NCI-H1048 (cell line): Measurements from ENCODE around the gene NFAM1.

Experiments
- DNase-seq: peaks from one replicate; lab custom pipeline; 2025; lab: John Stamatoyannopoulos, UW

Gene NFAM1

GRCh38 chr22:42383287-42383686, 48.9 kb downstream of the NFAM1 start:
- no peak for DNase-seq

GRCh38 chr22:42380769-42381551, 51.2 kb downstream of the NFAM1 start:
- DNase-seq, result no peak

DNA sequence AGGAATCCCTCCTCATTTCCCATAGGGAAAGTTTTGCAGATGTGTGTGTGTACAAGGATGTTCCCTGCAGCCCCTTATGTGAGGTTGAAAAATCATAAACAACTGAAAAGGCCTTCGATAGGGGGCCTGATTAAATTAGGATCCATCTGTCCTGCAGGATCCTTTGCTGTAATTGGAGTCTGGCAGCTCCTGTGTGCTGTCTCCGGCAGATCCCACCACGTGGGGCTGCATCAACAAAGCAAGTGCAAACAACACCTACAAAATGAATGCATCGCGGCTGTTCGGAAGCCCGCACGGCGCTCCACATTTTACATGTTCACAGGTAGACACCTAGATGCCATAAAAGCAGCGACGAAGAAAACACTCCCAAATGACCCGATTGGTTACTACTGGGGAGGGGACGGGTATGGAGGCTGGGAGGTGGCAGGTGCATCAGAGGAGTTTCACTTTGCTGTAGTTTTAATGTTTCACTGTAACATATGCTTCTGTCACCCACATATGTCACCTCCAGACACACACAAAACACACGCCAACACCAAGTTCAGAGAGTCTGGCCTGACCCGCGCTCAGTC, 52.2 kb downstream of the NFAM1 start:
- no peak for DNase-seq

DNA sequence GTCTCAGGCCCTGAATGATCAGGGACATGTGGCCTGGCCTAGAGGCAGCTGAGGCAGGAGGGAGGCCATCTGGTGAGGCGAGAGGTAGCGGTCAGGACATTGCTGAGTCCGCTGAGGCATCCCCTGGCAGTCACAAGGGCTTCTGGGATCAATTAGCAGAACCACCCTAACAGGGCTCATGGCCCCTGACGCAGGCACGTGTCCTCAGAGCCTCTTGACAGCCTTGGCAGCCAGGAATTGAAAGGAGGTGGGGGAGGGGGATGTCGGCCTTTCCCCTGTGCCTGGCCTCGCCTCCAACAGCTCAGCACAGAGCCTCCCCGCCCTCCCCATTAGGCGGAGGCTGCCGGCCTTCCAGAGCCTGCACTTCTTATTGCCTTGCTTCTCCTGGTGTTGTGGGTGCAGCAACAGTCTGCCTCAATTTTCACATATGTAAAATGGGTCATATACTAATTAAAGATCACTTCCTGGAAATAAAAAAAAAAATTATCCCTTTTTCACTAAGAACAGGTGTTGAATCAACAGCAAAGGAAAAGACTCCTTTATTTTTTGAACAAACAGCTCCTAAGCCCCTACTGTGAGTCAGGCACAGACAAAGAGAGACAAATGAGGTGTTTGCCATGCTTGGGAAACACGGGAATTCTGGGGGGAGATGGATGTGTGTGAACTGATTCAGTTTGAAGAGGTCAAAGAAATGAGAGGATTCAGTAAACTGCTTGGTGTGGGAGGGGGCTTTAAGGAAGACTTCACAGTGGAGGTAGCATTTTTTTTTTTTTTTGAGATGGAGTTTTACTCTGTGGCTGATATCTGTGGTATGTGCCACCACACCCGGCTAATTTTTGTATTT, 55.3 kb downstream of the NFAM1 start:
- no peak for DNase-seq

DNA sequence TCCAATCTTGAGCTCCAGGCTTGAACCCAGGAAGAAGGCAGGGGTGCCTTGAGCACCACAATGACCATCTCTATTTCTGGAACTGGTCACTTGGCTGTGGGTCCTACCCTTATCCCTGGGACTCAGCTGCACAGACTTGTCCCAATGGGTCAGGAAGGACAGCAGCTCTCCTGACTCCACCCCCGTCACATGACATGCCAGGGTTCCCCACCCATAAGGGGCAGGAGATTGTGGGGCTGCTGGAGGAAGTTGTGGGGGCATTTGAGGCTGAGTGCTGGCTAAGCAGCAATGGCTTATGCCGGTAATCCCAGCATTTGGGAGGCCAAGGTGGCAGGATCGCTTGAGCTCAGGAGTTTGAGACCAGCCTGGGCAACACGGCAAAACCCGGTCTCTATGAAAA, 56.2 kb downstream of the NFAM1 start:
- DNase-seq, result no peak

DNA sequence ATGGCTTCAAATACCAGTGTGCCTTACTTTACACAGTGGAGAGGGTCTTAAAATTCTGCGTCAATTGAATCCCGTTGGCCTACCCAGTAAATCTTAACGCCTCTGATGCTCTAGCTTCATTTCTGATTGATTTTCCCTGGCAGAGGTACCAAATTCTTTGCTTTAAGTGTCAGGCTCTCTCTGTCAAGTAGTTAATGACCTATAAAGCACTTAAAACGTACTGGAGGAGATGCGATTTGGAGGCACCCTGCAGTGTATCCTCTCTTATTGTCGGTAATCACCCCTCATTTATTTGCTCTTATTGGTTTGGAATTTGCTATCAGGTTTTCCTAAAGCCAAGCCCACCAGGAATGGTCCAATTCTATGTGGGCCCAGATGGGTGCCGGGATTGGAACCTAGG, 59.2 kb downstream of the NFAM1 start:
- DNase-seq, result no peak

- DNase-seq, result no peak
These were observed 60.7 kb downstream of the NFAM1 start for GRCh38 chr22:42371501-42371900.

DNA sequence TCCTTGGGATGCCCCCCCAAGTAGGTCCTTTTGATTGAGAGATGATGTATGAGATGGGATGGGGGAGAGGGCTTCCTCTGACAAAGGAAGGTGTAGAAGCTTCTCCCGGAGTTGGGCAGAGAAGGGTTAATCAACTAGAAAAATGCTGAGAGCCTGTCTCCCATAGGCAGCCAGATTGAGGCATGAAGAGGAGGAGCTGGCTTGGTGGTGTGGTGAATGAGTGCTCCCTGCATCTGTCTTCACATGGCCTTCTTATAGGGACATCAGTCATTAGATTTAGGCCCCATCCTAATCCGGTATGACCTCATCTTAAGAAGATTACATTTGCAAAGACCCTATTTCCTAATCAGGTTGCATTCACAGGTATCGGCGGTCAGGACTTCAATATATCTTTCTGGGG, 61.1 kb downstream of the NFAM1 start:
- no peak for DNase-seq

DNA sequence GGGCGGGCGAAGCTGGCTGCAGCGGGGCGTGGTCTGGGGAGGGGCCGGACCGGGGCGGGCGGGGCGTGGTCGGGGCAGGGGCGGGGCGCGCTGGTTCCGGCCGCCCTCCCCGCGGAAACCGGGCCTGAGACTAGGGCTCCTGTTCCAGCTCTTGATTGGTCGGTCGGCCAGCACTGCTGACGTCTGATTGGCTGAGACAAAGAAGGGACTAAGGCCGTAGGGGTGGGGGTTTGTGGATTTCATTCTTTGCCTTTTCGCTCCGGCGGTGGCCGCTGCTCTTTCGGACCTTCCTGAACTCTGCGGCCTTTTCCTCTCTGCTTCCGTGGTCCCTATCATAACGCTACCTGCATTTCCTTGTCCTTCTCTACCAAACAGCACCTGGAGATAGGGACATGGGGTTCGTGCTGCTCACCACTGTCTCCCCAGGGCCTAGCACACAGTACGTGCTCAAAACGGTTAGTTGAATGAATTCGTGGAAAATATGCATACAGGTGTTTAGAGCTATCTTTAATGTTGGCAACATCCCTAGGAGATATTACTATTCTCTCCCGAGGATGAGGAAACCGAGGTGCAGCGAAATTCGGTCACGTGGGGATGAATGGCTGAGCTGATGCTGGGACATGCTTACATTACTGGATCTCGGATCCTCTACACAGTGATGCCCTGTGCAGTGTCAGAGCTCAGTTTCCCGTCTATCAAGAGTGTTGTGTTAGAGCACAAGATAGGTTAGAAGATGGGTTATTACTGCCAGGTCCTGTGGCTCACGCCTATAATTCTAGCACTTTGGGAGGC, 62.8 kb downstream of the NFAM1 start:
- DNase-seq, result peak; percentile 81

DNA sequence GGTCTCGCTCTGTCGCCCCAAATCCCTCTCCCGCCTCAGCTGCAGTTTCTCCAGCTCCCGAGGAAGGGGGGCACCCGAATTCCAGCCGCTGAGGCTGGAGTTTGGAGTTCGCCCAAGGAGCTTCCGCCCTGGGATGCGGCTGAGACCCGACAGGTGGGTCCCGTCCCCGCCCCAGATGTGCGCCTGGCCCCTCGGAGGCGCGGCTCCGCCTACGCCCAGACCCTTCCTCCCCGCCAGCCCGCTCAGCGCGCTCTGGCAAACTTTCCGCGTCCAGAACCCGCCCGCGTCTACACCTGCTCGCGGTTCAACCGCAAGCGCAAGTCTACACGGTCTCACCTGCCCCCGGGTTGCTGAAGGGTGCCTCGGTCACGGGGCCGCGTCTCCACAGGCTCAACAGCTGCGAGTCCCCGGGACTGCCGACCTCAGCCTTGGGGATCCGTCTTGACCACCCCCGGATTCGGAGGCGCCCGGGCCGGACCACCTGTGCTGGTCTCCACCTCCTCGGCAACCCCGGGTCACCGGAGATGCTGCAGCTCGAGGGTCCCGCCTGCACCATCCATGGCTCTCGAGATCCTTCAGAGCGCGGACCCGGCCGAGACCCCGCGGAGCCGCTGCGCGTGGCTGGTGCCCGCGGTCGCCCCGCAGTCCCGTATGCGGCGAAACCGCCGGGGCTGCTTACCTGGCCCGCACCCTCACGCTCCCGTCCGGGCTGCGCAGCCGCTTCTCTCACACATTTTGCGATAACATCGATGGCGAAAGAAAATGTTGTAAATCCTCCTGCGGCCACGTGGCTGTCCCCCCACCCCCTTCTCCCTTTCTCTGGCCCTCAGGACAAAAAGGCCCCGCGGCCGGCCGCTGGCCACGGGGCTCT, 63.6 kb downstream of the NFAM1 start:
- DNase-seq, result no peak

DNA sequence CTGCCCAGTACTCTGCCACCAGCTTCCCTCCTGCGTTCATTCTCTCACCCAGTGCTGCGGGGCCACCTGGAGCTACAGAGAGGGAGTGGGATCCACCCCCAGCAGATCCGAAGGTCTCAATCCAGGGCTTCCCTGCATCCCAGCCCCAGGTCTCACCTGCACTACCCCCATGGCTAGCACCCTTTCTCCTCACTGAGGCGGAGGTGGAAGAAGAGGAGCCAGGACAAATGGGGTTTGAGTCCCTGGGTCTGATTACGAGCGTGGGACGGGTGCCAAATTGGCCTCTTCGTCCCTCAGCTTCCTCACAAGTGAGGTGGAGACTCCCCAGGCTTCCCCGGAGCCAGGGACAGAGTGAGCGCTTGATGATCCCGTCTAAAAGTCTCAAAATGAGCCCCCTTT, 64.2 kb downstream of the NFAM1 start:
- DNase-seq, result no peak

DNA sequence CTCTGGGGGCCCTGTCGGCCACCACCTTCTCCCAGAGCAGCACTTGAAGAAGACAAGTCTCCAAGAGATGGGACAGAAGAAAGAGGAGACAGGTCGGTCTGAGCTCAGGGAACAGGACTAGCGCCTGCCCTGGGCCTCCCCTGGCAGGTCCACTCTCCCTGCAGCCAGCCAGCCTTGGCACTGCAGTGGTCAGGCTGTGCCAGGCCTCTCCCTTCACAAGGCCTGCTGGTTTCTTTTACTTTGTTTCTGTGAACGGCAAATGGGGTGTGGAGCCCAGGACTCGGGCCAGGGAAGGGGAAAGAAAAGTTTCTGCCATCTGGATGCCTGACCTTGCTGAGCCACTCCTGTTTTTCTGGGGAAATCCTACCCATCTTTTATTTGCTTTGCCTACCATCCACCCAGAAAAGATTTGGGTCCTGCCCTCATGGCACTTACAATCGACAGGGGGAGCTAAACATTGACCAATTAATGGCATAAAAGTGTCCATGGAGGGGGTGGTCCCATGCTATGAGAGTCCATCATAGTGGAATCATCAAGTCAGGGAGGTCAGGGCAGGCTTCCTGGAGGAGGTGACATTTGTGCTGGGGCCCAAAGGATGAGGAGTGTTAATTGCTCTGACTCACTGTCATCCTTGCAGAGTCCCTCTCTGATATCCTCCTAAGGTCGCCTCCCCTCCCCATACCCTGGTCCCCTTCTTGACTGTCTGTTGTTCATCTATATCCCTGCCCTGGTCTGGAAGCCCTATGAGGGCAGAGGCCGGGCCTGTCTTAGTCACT, 65.2 kb downstream of the NFAM1 start:
- no peak for DNase-seq

- DNase-seq, result no peak
These were observed 66.1 kb downstream of the NFAM1 start for GRCh38 chr22:42365942-42366695.

DNA sequence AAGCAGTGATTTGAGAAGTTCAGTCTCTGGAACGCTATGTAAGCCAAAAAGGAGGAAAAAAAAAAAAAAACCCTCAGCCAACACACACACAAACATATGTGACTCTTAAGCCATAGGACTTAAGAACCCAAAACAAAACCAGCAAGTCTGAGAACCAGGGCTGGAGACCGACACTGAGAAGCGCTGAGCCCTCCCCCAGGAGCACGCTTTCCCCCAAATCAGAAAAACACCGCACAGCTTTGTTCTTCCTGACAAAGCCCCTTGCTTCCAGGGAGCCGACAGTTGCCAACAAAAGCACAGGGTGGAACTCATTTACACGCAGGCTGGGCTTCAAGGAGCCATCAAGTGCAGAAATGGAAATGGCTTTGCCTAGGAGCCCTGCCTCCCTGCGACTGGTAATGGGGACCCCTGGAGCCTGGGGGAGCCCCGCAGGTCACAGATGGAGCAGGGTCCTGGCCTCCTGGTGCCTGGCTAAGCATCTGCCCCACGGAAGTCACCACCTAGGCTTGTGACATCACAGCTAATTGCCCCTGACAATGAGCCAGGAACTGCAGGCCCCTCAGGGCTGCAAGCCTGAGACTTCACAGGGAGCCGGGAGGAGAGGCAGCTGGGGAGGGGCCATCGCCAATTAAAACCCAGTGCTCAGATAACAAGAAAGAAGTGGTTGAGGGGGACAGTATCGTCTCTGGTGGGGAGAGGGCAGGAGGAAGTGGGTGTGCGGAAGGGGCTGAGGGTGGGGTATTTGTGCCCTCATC, 66.9 kb downstream of the NFAM1 start:
- DNase-seq, result no peak

DNA sequence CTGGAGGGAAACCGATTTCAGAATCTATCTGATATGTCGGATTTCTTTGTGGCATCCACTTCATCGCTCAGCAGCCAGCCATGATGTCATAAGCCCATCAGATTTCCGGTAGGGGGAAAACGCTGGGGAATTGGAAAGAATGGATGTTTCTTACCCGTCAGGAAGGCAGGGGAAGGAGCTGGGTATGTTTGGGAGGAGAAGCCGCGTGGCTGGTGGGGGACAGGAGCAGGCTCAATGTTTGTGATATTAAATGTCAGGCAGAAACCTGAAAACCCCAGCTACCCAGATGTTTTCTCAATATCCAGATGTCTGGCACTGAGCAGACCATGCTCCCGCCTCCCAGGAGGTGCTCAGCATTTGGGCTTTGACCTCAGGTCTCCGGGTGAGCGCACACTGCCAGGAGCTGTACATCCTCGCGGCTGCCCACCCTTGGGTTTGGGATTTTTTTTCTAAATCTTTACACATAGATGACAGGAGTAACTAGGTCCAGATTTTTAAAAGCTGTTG, 67.5 kb downstream of the NFAM1 start:
- no peak for DNase-seq

DNA sequence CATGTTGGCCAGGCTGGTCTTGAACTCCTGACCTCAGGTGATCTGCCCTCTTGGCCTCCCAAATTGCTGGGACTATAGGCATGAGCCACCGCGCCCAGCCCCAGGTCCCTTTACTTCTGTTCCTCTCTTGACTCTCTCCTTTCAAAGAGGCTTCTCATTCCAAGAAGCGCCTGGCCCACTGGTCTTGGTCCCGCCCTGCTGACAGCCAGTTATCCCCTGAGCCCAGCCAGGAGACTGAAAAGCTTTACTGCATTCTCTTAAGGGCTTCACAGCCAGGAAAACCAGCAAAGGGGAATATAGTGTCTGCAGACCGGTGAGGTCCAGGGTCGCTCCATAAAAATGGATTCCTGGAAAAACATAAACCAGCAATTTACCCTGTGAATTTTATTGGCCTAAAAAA, 68.3 kb downstream of the NFAM1 start:
- no peak for DNase-seq

DNA sequence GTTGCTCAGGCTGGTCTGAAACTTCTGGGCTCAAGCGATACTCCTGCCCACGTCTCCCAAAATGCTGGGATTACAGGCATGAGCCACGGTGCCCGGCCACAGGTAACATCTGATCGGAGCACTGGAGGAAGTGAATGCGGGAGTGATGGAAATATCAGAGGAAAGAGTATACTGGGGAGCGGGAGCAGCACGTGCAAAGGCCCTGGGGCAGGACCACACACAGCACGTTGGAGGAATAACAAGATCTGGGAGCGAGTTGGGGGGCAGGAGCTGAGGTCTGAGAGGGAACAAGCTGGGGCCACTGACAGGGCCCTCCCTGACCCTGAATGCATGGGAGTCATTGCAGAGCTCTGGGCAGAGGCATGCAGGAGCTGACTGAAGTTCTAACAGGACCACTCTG, 70.7 kb downstream of the NFAM1 start:
- DNase-seq, result no peak

GRCh38 chr22:42360348-42360747, 71.9 kb downstream of the NFAM1 start:
- DNase-seq, result no peak
